ENCODE measurements around the gene HELZ. TPM values are rescaled to one million over a fixed set of nuclear protein-coding genes. Genes with fewer than 3 reads are reported as not detected.

Gene HELZ
- total RNA-seq, 1 donor from 2014 or later: 44.9 TPM

GRCh38 chr17:67238991-67239390 is 6.0 kb downstream of the HELZ start:
- peaks cover 9% of the 10 kb centered on the region for H3K4me1 ChIP-seq
- no peaks in the 10 kb centered on the region for H3K9me3 Mint-ChIP-seq
- H3K36me3 ChIP-seq: no peaks in the 10 kb centered on the region
- H3K27ac Mint-ChIP-seq: no peak overlapping the region
- no peaks in the 10 kb centered on the region for H3K9me3 ChIP-seq (ENCODE audit: low read depth)
- no peak overlapping the region for H3K4me2 ChIP-seq
- DNase-seq (ENCODE audit: low spot score): no peak
- H3K27ac ChIP-seq: no peak overlapping the region
- peaks cover 45% of the 10 kb centered on the region for H3K79me2 ChIP-seq (ENCODE audit: low read depth)
- H3K9ac ChIP-seq: no peak overlapping the region
- TF ChIP-seq CTCF (IDR thresholded peaks at IDR 0.05) (no peak), EZH2 (IDR thresholded peaks at IDR 0.05) (no peak), EZH2phosphoT487 (IDR thresholded peaks at IDR 0.05) (no peak)
- H3K4me3 Mint-ChIP-seq: no peak overlapping the region
- no peaks in the 10 kb centered on the region for H3F3A ChIP-seq (ENCODE audit: low read depth)
- H4K20me1 ChIP-seq (ENCODE audit: low read depth): peaks cover 31% of the 10 kb centered on the region
- H3K27me3 ChIP-seq: no peaks in the 10 kb centered on the region
- no peak overlapping the region for H2AFZ ChIP-seq (replicated peaks)
- peaks cover 19% of the 10 kb centered on the region for H3K36me3 Mint-ChIP-seq
- H3K27me3 Mint-ChIP-seq (ENCODE audit: insufficient read depth, low read depth): no peaks in the 10 kb centered on the region
- no peak overlapping the region for H3K4me3 ChIP-seq
- peaks cover 9% of the 10 kb centered on the region for H3K4me1 Mint-ChIP-seq

- Histone ChIP-seq H3K36me3 (no peaks in the 10 kb centered on the region), H4K20me1 (ENCODE audit: low read depth) (no peaks in the 10 kb centered on the region)
Measured at GRCh38 chr17:67232441-67232840, 12.6 kb downstream of the HELZ start.

GRCh38 chr17:67229109-67229955 is 15.7 kb downstream of the HELZ start:
- no peak overlapping the region for H2AFZ ChIP-seq (replicated peaks)
- H3K4me2 ChIP-seq: no peak overlapping the region
- TF ChIP-seq CTCF (IDR thresholded peaks at IDR 0.05) (no peak), EZH2 (IDR thresholded peaks at IDR 0.05) (no peak), EZH2phosphoT487 (IDR thresholded peaks at IDR 0.05) (no peak)
- H3F3A ChIP-seq (ENCODE audit: low read depth): no peaks in the 10 kb centered on the region
- no peaks in the 10 kb centered on the region for H3K9me3 Mint-ChIP-seq
- H3K36me3 Mint-ChIP-seq: peaks cover 33% of the 10 kb centered on the region
- no peaks in the 10 kb centered on the region for H3K4me1 Mint-ChIP-seq
- DNase-seq (ENCODE audit: low spot score): no peak
- H3K27me3 ChIP-seq: no peaks in the 10 kb centered on the region
- H3K4me3 Mint-ChIP-seq: no peak overlapping the region
- no peak overlapping the region for H3K27ac ChIP-seq
- no peaks in the 10 kb centered on the region for H3K9me3 ChIP-seq (ENCODE audit: low read depth)
- H3K27ac Mint-ChIP-seq: no peak overlapping the region
- H3K4me1 ChIP-seq: no peaks in the 10 kb centered on the region
- no peak overlapping the region for H3K9ac ChIP-seq
- H3K79me2 ChIP-seq (ENCODE audit: low read depth): peaks cover 27% of the 10 kb centered on the region
- no peak overlapping the region for H3K4me3 ChIP-seq
- no peaks in the 10 kb centered on the region for H3K36me3 ChIP-seq
- no peaks in the 10 kb centered on the region for H4K20me1 ChIP-seq (ENCODE audit: low read depth)
- no peaks in the 10 kb centered on the region for H3K27me3 Mint-ChIP-seq (ENCODE audit: insufficient read depth, low read depth)

More at GRCh38 chr17:67232441-67232840, 12.6 kb downstream of the HELZ start:
- TF ChIP-seq CTCF (IDR thresholded peaks at IDR 0.05) (no peak), EZH2phosphoT487 (IDR thresholded peaks at IDR 0.05) (no peak), EZH2 (IDR thresholded peaks at IDR 0.05) (no peak)
- H3K4me3 ChIP-seq: no peak overlapping the region
- DNase-seq (ENCODE audit: low spot score): no peak
- Mint-ChIP-seq H3K9me3 (no peaks in the 10 kb centered on the region), H3K27me3 (ENCODE audit: insufficient read depth, low read depth) (no peaks in the 10 kb centered on the region), H3K27ac (no peak overlapping the region), H3K36me3 (peaks cover 31% of the 10 kb centered on the region), H3K4me1 (no peaks in the 10 kb centered on the region), H3K4me3 (no peak overlapping the region)
- H3K4me2 ChIP-seq: no peak overlapping the region
- H2AFZ ChIP-seq (replicated peaks): no peak overlapping the region
- H3K79me2 ChIP-seq (ENCODE audit: low read depth): peaks cover 5% of the 10 kb centered on the region
- H3K9ac ChIP-seq: no peak overlapping the region
- H3F3A ChIP-seq (ENCODE audit: low read depth): no peaks in the 10 kb centered on the region
- no peak overlapping the region for H3K27ac ChIP-seq
- no peaks in the 10 kb centered on the region for H3K4me1 ChIP-seq
- no peaks in the 10 kb centered on the region for H3K9me3 ChIP-seq (ENCODE audit: low read depth)
- H3K27me3 ChIP-seq: no peaks in the 10 kb centered on the region
